ENCODE measurements around the gene TMEM185B.
"Not testable (repeated sequence)": the region's sequence is repeated elsewhere in the genome, so short reads cannot be mapped to it uniquely, and the experiment has no call there.

The TMEM185B gene

DNA sequence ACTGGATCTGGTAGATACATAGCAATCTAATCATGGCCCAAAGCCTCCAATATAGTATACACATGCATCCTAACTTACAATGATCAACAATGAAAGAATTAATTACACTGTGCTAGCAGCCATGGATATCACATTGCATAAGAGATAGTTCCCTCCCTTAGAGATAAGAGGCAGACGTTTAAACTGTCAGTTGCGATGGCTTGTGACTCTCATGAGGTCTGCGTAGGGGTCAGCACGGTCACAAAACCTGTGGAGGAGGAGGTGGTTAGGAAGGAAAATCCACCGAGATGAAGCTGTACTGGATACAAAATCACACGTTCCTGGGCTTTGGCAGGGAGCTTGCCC, 28.7 kb upstream of the TMEM185B start:
- DNase-seq, result no peak

DNA sequence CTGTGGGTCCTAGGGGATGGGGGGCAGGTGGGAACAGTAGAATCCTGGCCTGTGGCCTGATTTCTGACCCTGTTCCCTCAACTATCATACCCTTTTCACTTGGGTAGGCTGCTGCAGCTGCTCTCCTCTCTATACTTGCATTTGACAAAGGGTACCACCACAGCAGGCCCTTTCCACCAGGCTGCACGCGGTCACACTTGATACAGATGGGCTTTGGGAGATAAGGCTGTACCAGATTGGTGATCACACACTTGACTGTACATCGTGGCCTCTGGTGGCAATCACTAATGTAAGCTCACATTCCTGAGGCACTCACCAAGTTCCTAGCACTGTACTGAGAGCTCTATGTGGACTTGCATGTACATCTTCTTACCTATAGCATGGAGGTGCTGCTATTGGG, 27.9 kb upstream of the TMEM185B start:
- DNase-seq, result no peak

DNA sequence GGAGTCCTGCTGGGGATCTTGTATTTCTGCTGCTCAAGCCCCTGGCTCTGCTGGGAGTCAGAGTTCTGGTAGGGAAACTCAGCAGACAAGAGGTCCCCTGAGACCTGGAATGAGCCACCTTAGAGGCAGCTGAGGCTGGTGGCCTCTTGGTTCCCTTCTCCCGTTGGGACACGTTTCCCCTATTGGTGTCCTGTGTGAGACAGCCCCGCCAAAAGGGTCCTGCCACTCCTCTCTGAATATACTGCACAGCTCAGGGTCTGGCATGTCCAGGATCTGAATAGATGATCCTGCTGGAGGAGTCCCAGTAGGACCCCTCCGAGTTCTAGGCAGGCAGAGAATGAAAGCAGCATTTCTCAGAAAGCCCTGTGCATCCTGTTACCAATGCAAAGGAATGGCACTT, 27.4 kb upstream of the TMEM185B start:
- DNase-seq, result no peak

DNA sequence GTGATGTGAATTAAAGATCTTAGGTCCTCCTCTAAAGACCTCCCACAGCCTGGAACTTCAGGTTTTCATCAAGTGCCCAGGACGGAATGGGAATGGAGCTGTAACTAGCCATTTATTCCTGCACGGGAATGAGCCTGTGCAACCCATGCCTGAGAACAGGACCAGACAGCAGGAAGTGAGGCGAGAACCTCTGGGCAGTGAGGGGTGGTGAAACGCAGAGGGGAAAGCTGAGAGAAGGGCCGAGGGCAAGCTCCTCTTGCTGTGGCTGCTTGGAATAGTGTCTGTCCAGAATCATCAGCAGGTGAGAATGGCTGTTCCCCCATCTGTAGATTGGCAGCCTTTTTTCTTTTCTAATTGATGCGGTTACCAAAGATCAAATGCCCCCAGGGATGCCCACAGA, 24.7 kb upstream of the TMEM185B start:
- no peak for DNase-seq

DNA sequence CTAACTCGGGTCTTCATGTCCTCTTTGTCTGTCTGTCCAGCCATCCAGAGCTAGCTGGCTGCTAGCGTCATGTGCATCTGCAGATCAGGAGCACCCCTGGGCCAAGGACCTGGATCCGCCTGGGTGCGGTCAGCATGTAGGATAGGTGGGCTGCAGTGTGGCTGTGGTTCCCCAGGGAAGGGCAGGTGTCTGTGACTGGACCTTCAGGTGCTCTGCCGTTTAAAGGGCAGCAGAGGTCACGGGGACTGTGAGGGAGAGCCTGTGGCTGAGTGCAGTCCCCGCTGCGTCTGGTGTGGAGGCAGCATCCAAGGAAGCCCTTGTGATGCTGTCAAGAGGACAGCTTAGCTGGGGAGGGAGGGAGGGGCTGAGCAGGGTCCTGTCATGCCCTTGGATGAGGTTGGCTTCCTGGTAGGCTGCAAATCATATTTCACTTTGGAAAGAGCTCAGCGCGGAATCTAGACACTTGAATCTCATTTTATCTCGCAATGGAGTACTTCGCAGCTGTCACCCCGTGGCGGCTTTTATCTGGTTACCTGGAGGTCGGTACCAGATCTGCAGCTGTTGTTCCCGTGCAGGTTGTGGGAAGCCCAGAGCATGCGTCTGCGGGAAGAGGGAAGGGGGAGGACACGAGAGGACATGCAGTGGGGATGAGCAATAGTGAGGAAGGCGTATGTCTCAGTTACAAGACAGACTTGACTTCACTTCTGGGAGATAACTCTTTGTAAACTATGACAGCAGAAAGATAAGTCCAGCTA, 23.5 kb upstream of the TMEM185B start:
- DNase-seq, result no peak

DNA sequence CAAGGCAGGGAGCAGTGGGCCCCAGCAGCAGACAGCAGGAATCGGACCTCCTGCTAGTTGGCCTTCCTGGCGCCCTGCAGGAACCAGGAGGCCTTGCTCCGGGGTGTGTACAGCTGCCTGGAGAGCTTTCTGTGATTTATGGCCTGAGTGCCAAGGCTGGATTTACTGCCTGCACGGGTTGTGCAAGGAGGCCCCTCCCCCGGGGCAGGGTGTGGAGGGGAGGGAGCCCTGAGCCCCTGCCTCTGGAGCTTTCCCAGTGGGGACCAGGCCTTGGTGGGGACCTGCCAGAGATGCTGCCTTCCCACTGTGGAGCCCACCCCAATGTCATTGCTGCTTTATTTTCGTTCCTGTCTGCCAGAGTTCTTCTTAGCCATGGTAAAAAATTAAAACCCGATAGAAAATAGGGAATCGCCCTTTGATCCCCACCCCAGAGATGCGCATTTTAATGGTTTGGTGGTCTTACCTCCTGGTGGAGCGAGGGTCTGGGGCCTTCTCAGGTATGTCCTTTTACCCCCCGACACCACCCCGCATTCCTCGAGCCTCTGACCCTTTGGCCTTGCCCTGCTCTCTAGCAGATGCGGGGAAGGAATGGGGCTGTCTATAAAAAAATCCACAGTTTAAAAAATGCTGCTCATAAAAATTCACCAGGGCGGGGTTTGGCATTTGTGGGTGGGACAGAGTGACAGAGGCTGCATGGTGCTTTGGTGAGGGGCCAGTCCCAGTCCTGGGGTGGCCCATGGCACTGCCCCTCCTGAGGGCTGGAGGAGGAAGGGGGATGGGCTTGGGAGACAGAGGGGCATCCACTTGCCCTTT, 22.5 kb upstream of the TMEM185B start:
- DNase-seq, result no peak

DNA sequence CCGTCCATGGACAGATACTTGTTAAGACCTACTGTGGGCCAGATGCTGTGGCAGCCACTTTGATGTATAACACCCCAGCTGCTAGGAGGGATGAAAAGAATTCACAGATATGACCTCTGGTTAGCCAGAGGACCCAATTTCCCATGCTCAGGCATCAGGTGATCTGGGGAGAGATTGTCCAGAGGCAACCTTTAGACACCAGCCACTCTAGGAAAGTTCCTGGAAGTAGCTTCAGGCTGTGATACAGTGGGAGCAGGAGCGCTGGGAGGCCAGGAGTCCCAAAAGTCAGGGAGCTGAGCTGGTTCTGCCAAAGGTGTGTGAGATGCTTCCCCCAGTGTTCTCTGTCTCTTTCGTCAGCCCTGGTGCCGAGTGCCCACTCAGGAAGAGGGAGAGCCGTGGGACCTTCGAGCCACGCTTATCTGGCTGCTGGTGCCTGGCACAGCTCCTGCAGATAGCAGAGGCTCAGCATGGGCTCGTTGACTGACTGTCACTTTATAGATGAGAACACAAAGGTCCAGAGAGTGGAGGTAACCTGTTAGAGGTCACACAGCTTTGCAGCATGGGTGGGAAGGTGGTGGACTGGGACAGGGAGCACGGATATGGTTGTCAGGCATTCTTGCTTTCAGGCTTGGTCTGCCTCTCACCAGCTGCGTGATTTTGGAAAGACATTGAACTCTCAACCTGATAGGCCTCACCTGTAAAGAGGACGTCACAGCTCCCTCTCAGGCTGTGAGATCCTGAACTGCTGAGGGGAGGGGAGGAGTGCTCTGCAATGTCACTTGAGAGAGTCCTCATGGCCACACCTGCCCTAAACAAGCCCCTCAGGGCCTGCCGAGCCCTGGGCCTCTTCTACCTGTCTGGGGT, 21.7 kb upstream of the TMEM185B start:
- DNase-seq, result no peak

DNA sequence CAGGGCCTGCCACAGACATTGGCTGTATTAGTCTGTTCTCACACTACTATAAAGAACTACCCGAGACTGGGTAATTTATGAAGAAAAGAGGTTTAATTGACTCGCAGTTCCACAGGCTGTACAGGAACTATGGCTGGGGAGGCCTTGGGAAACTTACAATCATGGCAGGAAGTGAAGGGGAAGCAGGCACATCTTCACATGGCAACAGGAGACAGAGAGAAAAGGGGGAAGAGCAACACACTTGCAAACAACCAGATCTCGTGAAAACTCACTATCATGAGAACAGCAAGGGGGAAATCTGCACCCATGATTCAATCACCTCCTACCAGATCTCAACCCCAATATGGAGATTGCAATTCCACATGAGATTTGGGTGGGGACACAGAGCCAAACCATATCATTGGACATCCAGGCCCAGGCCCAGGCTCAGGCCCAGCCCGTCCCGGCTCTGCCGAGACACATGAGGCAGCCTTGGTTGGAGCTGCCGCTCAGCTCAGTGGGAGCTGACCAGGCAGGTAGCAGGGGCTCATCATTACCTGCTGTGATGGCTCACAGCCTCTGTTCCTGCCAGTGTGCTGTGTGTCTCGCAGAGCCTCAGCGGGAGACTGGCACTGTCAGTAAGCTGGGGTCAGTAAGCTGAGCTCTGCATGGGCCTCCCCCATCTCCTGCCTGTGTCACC, 20.8 kb upstream of the TMEM185B start:
- DNase-seq, result no peak

DNA sequence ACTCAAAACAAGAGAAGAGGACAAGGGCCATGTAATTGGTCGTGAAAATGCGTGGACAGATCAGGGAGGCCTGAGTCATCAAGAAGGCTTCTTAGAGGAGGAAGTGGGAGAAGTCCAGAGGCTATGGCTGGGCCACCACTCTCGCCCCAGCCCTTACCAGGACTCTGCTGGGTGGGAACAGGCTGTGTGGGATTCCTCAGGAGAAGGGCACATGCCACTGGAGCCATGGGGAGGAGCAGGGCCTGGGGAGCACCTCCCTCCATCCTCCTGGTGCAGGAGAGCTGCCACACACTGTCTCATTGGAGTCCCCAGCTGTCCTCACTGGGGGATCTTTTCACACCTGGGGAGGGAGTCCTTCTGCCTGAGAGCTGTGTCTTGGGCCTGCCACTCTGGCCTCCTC, 20.0 kb upstream of the TMEM185B start:
- DNase-seq, result no peak

DNA sequence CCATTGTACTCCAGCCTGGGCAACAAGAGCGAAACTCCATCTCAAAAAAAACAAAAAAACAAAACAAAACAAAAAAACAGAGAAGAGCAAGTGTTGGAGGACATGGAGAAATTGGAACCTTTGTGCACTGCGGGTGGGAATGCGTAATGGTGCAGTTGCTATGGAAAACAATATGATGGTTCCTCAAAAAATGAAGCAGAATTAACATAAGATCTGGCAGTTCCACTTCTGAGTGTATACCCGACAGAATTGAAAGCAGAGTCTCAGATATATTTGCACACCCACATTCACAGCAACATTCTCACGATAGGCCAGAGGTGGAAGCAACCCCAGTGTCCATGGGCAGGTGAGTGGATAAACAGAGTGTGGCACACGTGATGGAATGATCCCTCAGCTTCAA, 18.5 kb upstream of the TMEM185B start:
- no peak for DNase-seq

DNA sequence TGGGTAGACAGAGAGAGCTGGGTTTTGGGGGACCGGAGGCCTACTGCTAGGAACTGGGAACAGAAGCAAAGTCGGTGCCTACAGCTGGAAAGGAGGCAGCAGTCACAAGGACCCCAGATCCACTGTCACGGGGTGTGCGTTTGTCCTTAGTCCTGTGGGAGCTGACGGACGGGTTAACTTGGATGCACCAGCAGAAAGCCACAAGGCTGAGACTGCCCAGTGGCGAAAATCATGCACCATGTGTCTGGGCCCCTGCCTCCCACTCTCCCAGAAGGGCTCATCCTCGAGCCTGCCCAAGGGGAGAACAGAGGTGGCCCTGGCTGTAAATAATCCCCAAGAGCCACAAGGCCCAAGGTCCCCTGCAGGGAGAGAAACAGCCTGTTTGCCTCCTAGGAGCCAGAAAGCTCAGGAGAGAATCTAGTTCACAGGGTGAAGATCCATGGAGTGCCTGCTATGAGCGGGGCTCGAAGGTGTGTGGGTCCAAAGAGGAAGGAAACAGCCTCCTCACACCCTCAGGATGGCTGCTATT, 17.8 kb upstream of the TMEM185B start:
- no peak for DNase-seq

DNA sequence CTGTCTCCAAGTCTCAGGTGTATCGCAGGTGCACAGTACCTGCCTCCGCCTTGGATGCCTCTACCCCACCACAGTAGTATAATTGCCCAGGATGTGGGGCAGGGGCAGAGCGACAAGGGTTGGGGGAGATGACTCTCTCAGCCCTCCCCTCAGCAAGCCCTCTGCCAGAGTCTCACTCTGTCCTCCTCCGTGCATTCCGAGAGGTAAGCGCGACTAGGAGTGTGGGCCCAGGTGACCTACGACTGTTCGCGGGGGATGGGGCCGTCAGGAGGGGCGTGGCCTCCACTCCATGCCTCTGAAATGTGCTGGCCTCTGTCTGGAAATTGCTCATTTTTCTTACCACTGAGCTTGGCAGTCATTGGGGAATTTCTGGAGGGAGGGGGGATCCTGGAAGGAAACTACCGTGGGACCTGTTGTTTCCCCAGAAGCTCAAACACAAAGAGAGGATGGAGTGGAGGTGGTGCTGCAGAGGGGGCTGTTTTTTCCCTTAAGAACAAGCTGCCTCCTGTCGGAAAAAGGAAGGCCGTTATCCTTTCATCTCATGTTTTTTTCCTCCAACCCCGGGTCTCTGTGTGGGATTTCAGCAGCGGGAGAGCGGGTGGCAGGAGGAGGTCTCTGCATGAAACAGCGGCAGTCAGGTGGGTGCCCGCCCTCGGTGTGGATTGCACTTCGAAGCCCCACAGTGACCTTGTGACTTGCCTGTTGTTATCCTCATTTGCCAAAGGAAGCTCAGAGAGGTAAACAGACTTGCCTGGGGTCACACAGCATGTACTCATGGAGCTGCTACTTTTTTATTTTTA, 16.5 kb upstream of the TMEM185B start:
- no peak for DNase-seq

DNA sequence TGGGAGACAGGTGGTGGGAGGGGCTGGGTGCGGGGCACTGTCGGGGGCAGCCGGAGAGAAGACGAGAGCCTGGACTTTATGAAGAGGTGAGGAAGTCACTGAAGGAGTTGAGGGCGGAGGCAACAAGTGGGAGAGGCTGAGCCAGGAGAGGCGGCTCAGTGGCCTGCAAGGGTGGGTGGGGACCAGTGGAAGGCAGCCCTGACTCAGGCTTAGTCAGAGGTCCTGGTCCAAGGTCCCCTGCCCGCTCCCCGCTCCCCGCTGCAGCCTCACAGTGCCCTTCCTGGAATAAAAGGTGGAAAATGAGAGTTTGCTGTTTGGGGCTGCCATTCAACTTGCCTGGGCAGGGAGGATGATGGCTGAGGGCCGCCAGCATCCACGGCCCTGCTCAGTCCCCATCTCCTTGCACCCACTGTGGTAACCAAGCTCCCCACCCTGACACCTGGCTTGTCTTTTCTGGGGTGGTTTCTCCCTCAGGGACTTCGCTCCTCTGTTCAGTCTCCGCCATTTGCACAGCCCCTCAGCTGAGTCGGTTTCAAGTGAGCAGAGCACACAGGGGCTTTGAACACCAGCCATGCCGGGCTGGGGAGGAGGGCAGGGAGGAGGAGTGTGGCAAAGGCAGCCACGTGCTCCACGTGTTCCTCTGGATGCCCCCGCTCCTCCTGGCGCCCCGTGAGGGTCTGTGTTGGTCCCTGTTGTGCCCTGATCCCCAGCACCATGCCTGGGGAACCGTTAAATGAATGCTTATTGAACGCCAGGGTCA, 15.7 kb upstream of the TMEM185B start:
- no peak for DNase-seq

DNA sequence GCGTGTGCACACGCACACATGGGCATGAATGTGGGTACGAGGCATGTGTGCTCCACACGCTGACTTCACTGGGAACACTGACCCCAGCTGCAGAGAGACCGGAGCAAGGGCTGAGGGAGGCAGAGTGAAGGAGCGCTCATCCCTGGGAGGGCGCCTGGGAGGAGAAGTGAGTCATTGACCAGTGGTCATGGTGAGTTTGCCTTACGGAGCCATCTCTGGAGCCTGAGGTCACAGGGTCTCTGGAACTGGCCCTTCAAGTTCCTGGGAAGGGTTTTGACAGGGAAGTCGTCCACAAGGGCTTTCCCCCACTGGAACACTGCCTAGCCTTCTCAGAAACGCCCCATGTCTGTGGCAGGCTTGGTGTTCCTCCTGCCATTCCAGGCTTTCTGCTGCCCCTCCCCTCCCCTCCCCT, 14.3 kb upstream of the TMEM185B start:
- no peak for DNase-seq

DNA sequence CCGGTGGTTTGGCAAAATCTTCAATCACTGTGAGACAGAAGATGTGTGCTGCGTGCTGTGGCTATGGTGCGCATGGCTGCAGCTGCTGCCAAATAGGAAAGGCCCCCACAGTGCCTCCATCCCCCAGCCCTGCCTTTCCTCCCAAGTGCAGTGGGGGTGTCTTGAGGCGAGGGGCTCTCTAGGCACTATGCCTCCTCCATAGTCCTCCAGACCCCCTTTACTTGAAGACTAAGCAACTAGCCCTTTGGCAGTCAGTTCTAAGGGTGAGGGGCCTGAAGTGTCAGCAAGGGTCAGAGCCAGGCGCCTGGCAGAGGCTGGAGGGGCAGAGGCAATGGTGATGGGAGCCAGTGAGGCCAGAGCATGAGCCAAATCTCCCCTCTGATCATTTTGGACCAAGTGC, 13.6 kb upstream of the TMEM185B start:
- no peak for DNase-seq

DNA sequence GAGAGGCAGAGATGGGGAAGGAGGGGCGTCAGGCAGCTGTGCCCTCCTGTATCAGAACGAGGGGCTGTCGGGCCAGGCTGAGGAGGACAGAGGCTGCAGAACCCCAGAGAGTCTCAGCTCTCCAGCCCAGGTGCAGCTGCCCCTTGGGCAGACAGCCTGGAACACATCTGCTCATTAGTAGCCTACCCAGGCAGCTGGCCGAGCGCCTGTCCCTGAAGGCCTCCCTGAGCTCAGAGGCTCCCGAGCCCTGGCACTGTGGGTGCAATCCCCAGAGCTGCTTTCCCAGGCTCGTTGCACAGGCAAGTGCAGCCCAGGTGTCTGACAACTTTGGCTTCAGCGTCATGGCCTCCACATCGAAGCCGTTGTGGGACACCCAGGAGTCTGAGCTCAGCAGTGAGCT, 13.1 kb upstream of the TMEM185B start:
- DNase-seq, result no peak

DNA sequence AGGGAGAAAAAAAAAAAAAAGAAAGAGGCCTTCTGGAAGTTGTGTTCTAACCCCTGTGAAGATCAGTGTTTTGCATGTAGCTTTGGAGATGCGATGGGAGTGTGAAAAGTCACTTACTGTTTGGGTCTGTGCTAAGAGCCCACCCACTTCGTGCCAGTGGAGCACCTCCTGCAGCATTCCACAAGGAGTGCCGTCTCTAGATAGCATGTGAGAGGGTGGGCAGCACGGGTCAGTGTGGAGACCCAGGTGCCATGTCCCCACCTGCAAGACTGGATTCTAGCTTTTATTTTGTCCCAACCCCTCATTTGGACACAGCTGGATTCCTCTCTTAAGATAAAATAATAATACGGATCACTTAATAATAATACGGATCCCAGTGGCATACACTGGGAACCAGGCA, 12.5 kb upstream of the TMEM185B start:
- no peak for DNase-seq

DNA sequence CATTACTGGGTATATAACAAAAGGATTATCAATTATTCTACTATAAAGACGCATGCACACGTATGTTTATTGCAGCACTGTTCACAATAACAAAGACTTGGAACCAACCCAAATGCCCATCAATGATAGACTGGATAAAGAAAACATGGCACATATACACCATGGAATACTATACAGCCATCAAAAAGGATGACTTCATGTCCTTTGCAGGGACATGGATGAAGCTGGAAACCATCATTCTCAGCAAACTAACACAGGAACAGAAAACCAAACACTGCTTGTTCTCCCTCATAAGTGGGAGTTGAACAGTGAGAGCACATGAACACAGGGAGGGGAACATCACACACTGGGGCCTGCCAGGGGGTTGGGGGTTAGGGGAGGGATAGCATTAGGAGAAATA, 12.0 kb upstream of the TMEM185B start:
- not testable (repeated sequence) for DNase-seq

DNA sequence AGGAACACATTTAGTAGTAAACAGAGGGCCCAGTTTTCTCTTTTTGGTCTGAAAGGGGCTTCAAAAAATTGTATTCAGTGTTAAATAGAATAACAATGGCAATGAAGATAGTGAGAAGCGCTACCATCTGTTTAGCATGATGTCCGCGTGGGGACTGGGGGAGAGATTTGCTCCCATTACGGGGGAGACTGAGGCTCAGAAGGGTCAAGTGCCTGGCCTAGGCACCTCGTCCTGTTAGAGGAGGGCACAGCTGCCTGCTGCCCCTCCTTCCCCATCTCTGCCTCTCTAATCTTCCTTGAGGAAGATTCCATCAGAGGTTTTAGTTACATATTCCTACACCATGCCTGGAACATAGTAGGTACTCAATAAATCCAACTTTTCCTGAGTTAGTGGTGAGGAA, 10.1 kb upstream of the TMEM185B start:
- no peak for DNase-seq

Data from amygdala (tissue), 56 donors.